Activated CD8-positive, alpha-beta memory T cell treated with anti-CD3 and anti-CD28 coated beads for 4 hours (primary cell): ENCODE data around the gene TMOD1.

Source experiments
- DNase-seq, 2 donors: peaks; one replicate each; pipeline ENCODE4 v3.0.0-alpha.2; 2020; ENCODE audit warnings: low read depth in 2 of 2

Gene TMOD1

DNA sequence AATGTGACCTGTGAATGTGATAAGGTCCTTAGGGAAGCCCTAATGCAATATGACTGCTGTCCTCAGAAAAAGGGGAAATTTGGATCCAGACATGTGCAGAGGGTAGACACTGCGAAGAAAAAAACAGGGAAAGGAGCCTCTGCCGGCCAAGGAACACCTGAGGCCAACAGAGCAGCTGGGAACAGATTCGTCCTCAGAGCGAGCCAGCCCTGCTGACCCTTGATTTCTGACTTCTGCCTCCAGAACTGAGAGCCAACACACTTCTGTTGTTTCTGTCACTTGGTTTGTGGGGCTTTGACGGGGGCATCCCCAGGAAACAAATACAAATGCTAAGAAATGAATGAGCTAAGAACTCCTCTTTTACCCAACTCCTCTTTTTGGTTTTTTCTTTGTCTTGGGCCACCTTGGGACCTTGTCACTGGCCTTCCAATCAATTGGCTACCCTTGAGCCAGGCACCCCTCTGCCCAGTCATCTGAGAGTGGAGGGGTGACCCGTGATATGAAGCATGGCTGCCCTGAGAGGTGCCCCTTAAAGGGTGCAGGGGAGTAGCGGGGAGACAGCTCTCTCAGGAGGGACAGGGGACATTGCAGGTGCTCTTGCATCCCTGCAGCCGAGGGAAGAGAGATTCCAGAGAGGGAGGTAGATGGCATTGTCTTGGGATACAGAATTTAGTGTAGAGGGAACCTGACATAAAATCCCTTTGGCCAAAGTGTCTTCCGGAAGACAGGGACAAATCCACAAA, 16.9 kb downstream of the TMOD1 start:
- no peak for DNase-seq

DNA sequence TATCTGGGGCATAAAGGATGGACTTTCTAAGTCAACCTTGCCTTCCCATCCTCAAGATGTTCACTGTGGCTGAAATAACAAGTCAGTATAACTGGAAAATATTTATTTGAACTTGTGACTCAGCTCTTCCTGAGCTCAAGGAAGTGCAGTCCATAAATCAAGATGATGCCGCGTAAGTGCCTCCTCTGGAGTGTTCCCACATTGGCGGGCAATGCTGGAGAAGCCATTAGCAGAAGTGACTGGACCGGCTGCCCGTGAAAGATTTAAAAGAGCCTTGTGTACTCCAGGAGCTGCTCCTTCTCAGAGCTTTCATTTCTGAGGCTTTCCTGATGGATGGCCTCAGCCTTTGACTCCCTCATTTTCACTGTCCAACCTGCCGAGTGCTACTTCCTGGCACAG, 17.4 kb downstream of the TMOD1 start:
- no peak for DNase-seq

GRCh38 chr9:97519441-97519970, 18.0 kb downstream of the TMOD1 start:
- DNase-seq, result no peak

GRCh38 chr9:97521576-97522333, 20.3 kb downstream of the TMOD1 start:
- no peak for DNase-seq

DNA sequence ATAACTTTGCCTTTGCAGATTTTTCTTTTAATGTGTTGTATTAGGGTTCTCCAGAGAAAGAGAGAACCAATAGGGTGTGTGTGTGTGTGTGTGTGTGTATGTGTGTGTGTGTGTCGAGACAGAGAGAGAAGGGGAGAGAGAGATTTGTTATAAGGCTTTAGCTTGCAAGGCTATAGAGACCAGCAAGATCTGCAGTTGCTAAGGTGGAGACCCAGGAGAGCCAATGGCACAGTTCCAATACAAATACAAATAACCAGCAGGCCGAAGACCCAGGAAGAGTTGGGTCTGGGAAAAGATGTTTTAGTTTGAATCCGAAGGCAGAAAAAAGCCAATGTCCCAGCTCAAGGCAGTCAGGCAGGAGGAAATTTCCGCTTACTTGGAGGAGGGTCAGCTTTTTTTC, 23.0 kb downstream of the TMOD1 start:
- no peak for DNase-seq

GRCh38 chr9:97525451-97525850, 24.0 kb downstream of the TMOD1 start:
- no peak for DNase-seq

GRCh38 chr9:97526895-97527575, 25.6 kb downstream of the TMOD1 start:
- DNase-seq, result no peak

DNA sequence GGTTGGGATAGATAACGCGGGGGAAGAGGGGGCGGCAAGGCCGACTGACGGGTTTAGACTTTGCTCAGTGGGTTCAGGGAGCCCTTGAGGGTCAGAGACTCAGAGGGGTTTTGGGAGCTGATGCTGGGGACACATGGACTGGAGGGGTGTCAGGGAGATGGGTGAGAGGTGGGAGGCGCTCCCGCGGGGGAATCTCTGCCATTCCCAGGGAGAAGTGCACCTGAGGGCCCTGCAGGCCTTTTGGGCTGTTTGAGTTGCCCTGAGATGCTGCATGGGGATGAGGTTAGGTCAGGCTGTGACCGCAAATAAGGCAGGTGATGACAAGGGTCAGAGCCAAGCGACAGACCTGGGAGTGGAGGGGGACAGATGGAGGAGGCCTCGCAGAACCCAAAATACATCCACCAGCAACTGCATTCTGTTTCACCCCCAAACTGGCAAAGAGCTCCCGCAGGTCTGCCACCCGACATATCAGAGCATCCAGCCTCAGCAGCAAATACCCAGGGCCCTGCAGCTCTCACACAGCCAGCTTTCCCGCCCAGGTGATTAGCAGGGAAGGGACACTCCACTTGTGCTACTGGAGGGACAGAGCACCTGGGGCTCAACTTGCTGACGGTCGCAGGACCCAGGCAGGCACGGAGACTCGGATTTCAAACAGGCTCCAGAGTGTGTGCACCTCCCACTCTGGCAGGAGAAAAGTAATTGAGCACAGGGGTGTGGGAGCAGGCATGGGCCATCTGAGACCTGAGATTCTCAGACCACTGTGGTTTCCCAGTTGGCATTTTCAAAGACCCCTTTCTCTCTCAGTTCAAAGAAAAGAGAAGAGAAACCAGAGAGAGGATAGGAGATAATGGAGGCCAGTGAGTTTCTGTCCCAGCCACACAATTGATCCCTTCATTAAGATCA, 26.4 kb downstream of the TMOD1 start:
- DNase-seq, result no peak

- DNase-seq, result no peak
These were observed 27.2 kb downstream of the TMOD1 start for GRCh38 chr9:97528529-97529230.

- no peak for DNase-seq
These were observed 28.1 kb downstream of the TMOD1 start for GRCh38 chr9:97529363-97530076.

- DNase-seq, result no peak
These were observed 30.5 kb downstream of the TMOD1 start for GRCh38 chr9:97531888-97532376.

GRCh38 chr9:97534185-97534584, 32.7 kb downstream of the TMOD1 start:
- DNase-seq, result no peak

- no peak for DNase-seq
These were observed 33.6 kb downstream of the TMOD1 start for GRCh38 chr9:97534961-97535594.

- DNase-seq, result no peak
These were observed 34.3 kb downstream of the TMOD1 start for GRCh38 chr9:97535771-97536170.

GRCh38 chr9:97536480-97536879, 35.0 kb downstream of the TMOD1 start:
- no peak for DNase-seq

GRCh38 chr9:97543561-97543960, 42.1 kb downstream of the TMOD1 start:
- no peak for DNase-seq

GRCh38 chr9:97545486-97545885, 44.0 kb downstream of the TMOD1 start:
- DNase-seq, result no peak

GRCh38 chr9:97547098-97547829, 45.8 kb downstream of the TMOD1 start:
- no peak for DNase-seq

DNA sequence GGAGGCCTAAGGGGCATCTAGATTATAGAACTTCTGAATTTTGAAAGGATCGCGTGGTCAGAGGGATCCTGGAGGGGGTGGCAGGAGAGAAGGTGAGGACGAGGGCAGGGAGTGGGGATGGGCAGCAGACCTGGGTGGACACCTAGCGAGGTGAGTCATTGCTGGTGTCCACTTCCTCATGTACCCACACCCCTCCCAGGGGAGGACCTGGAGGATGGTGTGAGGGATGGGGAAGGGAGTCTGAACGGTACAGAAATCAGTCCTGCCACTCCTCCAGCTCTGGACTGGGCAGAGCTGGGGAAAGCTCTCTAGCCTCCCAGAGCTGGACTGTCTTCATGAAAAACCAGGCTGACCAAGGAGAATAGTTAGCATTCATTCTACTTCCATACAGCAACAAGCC, 46.9 kb downstream of the TMOD1 start:
- no peak for DNase-seq
